Embryonic facial prominence (tissue), 1 donor: ENCODE results near the gene TRPC4.
A peak's percentile ranks its signal among the peaks of the same experiment; 100 is the strongest.

Source experiments
- DNase-seq: peaks from one replicate; pipeline ENCODE4 v3.0.0-alpha.2; 2016; ENCODE audit errors: extremely low spot score

TRPC4 gene

DNA sequence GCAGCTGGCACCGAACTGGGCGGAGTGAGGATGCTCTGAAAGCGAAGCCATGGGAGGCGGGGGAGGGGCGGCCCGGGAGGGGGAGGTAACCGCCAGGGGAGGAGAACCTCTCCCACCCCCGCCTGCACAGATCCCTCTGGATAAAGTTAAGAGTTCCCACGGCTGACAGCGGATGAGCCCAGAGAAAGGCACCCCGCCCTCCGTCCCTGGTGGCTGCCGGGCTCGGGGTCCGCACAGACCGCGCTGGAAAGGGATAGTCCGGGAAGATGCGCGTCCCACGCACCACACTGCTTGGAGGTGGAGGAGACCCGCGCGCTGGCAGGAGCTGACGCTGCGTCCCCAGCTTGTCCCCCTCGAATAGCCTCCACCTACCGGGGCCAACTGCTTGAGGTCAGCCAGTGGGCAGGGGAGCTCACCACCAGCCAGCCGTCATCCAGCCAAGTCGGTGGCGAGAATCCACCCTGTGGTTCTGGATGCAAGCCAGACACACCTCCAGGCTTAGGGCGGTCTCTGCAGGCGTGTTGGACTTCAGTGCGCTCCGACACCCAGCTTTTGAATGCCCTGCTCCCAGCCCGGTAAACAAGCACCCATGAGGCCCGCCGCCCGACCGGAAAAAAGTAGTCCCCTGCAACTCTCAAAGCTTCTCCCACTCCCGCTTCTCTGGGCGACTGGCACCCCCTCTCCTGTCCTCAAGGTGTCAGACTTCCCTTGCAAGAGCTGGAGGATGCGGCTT is at the start of gene TRPC4:
Gene TRPC4 (minus strand): TSS at position 17 of the 733 bp plus-strand sequence. CDS start 86,439 bp downstream, outside the sequence.
- peak; percentile 72 for DNase-seq

DNA sequence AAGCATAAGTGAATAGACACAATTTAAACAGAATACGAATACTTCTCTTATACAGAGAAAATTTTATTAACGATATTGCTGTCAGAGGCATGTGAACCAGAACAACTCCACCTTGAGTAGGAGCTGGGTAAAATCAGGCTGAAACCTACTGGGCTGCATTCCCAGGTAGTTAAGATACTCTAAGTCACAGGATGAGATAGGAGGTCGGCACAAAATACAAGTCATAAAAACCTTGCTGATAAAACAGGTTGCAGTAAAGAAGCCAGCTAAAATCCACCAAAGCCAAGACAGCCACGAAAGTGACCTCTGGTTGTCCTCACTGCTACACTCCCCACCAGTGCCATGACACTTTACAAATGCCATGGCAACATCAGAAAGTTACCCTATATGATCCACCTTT is 49.2 kb upstream of the TRPC4 start:
- no peak for DNase-seq

DNA sequence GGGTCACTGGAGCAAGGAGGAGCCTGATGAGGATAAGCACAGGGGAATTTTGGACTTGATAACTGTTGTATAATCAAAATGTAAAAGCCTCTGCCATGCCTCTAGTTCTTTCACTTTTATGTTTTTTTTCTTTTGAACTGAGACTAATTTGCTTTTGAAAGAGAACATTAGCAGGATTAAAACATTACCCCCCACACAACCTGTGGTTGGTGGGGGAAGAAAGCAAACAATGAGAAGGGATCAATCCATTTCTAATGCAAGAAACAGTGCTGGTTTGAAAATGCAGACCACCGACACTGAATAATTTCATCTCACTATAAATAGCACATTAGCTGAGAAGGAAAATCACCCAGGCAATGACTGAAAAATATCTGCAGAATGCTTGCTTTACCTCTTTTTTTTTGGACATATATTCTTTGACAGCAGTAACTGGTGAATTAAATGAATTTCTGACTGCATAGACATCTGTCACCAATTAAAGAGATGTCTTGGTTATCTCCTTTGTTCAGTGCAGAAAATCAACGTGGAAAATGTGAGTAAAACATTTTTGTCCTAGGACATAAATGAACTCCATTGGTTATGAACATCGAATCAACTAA is 48.6 kb upstream of the TRPC4 start:
- peak; percentile 7 for DNase-seq

DNA sequence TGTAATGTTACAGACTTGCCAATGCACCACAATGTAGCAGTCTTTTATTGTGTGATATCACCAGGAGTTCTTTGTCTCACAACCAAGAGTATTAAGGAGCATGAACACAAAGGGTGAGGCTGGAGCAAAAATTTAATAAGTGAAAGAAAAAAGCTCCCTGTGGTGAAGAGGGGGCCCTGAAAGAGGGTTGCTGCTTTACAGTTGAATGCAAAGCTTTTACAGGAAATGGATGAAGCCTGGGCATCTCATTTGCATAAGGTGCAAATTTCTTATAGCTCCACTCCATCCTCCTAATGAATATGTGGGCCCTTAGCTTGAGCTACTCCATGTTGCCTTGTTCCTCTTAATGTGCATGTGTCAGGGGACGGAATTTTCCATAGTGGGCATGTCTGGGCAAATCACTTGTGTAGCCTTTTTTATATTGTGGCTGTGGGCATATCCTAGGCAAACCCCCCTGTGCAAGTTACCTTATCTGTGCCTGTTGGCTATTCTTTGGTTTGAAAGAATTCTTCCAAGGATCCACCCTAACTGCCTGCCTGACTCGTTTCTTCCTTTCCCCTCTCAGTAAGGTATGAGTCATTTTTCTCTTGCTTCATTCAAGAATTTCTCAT is 45.3 kb upstream of the TRPC4 start:
- no peak for DNase-seq

DNA sequence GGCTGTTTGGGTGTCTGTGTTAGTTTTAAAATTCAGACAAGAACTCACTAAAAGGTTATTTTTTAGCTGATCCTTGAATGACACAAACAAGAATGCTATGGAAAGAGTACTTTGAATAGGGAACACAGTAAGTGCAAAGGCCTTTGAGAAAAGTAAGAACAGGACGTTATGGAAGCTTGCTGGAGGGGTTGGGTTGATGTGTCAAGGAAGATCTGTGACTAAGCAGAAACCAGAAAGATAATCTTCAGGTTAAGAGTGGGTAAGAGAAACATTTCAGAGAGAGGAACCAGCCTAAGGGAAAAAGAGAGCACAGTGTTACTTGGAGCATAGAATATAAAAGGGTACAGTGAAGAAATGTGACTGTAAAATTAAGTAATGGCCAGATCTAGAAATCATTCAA is 41.2 kb upstream of the TRPC4 start:
- no peak for DNase-seq

DNA sequence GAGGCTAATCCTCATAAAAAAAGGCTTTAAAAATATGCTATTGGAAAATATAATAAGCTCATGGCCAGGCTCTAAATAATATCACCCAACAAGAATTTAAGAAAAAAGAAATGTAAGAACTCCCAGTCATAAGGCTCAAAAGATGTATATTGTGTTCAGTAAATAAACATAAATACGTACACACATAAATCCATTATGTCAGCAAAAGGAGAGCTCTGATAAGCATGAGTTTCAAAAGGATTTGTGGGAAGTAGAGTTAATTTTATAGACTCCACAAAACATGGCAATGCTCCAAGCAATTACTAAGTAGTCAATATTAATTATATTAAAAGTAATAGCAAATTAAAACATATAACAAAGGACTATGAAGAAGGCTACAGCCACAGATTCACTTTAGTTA is 37.3 kb upstream of the TRPC4 start:
- no peak for DNase-seq

DNA sequence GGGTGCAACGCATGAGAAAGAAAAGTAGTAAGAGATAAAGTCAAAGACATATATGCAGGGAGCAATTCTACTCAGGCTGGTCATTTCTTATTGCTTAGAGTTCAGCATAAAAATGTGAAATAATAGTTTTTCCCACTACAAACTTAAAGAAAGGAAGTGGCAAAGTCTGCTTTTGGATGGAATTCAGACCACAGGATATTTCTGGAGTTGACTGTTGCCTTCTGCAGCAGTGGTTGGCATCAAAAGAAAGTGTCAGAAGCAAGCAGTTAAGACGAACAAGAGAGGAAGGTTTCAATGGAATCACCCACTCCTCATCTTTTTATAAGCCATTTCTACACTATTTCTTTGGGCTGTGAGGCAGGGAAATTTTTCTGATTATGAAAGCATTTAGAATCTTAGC is 36.2 kb upstream of the TRPC4 start:
- no peak for DNase-seq

DNA sequence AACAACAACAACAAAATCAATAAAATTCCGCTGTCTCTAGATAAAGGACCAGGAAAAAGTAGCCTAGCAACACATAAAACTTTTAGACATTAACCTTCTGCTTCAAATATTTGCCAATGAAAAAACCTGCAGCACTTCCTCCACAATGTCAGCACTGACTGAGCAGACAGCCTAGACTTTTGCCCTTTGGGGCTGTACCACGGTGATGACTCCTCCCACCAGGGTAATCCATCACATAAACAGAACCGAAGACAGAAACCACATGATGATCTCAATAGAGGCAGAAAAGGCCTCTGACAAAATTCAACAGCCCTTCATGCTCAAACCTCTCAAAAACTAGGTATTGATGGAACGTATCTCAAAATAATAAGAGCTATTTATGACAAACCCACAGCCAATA is 30.2 kb upstream of the TRPC4 start:
- DNase-seq = no peak

DNA sequence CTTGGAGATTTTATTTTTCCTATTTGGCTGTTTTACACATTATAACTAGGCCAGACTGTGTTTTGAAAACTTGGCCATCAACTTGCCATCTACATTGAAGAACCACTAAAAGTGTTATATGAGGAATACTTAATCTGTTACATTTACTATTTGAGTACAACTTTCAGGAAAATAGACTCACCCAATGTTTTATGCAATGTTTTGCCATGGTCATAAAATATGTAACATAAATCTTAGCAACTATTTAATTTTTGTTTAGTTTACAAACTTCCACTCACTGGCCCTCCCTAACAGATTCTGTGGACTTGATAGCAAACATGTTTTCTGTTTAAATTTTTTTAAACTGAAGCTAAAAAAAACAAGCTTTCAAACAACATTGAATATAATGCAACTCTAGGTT is 23.7 kb upstream of the TRPC4 start:
- DNase-seq = no peak

DNA sequence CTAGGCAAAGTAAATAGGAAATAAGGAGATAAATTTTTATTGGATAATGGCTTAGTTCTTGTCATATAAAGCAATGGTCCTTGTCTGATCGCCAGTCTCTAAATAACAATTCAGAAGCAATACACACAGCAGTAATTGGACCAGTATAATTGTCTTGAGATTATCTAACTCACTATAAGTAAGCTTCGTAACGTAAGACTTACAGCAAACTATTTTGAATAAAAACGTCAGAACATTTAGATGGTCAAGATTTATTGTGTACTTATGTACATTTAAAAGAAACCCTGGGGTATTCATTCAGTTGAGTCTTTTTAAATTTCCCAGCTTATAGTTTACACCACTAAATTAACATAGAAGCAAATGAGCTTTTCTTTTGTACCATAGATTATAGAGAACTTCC is 20.2 kb upstream of the TRPC4 start:
- DNase-seq = no peak

DNA sequence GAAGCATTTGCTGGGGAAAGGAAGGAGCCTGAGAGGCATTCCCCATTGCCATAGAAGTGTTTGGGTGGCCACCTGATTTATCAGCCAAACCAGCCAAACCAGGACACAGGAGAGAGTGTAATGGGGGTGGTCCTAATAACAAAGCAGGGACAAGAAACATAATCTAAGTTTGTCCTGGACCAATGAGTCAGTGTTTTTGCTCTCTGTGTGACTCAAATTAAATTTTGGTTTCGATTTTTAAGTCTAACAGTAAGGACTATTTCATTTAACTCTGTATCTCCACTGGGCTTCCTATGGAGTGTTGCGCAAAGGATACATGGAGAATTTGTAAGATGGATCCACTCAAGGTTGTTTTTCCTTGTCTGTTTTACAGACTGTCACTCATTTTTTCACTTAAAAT is 19.5 kb upstream of the TRPC4 start:
- DNase-seq = no peak

DNA sequence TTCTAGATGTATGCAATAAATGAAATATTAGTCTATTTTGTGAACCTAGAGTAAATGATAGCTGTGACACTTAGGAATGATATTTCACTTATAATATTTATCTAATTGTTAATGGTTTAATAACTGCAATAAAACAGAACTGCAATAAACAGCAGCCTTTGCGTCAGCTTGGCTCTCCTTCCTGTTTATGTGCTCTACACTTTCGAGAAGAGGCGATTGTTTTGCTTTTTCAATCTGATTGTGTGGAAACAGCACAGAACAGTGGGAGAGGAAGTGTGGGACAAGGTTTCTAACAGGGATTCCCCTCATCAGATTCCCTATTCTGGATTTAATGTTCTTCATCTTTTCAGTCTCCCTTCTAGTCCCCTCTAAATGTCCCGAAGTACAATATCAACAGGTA is 17.3 kb upstream of the TRPC4 start:
- DNase-seq = no peak

DNA sequence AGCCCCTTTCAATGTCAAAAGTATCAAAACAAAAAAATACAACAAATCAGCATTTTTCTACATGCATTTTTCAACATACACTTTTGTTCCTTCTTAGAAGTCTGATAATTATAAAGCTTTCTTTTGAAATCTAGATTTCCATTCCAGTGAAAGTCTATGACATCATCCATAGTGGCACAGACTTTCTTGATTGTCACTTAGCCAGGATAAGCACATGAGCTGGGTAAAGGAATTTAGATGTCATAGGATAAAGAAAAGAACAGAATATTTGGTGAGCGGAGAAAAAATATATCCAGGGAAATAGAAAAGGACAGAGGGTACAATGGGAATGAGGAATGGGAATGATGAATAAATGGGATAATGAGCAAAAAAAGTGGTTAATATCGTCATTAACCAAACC is 15.1 kb upstream of the TRPC4 start:
- DNase-seq = no peak

DNA sequence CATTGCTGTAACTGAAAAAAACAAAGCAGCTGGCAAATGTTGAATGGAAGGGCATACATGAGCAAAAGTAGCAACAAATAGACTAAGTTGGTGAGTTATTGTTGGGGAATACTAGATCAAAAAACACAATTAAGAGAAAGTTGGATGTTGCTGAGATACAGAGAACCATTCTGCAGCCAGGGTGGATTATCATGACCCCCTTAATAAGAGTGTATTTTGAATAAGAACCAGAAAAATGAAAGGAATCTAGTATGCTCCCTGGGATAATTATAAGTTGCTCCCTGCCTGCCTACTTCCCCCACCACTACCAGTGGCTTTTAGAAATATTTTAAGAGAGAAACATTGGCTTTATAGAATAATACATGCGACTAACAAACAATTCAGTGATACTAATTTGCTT is 14.5 kb upstream of the TRPC4 start:
- DNase-seq = no peak

DNA sequence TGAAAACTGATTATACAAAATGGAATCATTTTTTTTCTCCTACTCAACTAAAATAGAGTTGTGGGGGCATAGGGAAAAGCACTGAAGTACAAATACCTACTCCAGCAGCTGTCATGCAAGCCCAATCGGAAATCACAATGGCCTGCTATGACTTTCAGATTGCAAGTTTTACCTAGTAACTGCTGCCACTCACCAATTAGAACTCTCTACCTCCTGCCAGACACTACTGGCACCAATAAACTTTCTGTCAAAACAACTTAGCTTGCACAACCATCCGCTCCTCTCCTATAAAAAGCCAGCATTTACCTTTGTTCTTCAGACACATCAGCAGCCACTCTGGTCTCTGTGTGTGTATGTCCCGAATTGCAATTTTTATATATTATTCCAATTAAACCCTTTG is 9.3 kb upstream of the TRPC4 start:
- no peak for DNase-seq

DNA sequence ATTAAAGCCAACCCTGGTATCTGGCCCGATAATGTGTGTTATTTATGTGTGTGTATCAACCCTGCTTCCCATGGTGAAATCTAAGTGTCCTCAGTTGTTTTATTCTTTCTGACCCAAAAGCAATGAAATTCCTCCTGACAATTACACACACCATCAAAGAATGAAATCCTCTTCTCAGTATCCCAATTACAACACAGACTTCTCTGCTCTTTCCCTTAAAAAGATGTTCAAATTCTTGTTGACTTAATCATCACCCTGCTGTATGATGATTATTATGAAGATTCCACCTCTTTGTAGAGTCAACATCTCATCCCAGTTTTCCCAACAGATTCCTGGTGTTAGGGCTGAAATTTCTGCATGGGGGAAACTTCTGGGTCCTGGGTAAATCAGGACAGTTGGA is 8.9 kb upstream of the TRPC4 start:
- no peak for DNase-seq

DNA sequence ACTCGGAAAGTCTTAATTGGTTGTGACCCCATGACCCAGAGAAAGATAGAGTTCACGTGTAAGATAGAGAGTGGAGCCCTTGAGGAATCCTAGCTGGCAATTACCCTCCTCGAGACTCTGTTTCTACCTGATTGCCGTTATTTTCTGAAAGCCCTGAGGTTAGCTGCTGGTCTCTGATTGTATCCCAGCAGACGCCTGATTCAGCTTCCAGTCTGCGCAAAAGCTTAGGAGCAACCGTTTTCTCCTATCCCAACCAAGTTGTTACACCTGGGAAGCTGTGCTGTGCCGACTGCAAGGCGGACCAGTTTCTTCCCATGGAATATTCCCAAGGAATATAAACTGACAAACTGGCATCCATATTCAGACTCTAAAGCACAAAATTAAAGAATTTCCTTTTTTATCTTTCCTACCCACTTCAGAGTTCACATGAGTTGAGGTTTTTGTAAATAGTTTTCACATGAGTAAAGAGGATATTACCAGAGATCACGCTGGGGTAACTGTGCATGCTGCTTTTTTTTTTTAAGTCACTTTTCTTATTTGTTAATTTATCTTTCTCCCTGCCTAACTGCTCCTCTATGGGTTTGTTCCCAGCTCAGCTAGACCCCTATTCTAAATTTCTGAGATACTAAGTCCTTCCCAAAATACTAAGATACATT is 1.5 kb upstream of the TRPC4 start:
- DNase-seq = no peak

DNA sequence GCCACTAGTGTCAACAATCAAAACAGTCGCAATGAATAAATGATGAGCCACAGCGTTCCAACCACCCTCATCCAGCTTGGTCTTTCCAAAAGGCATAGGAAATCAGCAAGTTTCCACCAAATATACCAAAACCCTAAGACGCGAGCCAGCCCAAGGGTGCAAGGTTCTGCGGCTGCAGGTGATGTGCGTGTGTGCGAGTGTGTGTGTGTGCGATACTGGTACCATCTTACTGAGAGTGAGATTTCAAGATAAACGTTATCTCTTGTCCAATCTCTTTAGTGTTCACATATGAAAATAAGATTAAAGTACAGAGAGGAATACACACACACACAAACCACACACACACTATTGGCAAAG is 895 bp upstream of the TRPC4 start:
- DNase-seq = no peak

DNA sequence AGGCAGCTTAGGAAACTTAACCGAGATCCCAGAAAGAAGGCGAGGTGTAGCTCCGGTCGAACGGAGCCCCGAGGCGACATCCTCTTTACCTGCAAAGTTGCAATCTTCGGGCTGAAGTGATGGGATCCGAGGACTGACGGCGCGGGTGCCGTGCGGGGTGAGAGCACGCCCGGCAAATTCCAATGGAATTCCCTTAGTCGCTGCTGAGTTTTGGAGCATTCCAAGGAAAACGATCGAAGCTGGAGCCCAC is 141 bp downstream of the TRPC4 start:
- no peak for DNase-seq

DNA sequence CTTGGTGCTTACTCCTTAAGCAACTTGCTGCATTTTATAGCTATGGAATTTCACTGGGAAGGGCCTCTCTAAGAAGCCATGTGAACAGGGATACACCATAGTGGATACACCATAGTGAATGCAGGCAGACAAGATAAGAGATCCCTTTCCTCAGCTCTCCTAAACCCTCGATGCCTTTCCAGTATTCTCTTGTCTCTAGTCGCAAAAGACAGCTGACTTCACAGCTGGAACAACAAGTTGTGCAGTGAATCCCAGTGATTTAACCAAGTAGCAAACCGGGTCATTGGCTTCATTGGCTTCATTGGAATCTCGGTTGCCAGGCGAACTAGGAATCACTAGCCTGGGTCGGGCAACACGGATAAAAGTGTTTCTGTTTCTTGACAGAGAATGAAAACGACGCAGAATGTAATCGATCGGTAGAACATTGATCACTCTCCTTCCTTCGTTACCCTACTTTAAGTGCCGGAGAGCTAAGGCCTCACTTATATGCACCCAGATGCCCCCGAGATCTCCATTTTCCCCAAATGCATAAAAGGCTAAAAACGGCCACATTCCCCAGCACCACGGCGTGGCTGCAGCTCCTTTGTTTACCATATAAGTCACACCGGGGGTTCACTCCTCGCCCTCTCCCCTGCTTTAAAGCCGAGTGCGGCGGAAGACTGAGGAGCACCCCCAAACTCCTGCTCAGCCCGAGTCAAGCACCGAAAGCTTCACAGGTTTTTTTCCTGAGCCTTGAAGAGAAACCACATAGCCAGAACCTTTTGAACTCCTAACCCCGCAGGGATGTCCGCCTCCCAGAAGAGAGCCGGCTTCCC is 674 bp downstream of the TRPC4 start:
- no peak for DNase-seq

DNA sequence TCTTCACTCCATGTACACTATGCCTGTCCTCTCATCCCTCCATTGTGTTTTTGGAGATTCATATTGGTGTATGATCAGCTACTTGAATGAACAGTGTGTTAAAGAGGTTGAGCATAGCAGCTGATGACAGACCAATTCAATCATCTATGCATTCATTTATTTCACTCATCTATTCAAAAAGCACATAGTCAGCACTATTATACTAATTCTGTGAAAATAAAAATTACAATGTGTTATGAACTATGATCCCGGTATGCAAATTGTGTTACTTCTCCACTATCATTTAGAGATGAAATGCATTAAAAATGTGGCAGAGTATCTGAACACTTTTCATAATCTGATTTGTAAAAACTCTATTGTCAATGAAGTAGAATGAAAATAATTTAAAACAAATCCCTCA is 5.9 kb downstream of the TRPC4 start:
- no peak for DNase-seq

DNA sequence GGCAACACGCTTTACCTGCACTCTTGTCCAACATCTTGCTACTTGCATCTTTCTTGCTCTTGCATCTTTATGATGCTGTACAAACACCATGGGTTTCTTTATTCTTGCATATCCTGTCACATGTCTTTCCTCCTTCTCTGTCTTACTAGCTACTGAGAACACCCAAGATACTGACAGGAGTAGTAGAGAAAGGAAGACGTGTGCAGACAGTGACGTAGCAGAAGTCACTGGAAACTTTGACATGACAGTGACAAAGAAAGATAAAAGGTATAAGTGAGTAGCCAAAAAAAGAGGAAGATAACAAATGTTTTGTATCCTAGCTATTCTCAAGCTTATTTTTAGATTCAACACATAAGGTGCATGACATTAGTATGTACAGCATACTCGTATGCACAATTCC is 34.2 kb downstream of the TRPC4 start:
- no peak for DNase-seq

DNA sequence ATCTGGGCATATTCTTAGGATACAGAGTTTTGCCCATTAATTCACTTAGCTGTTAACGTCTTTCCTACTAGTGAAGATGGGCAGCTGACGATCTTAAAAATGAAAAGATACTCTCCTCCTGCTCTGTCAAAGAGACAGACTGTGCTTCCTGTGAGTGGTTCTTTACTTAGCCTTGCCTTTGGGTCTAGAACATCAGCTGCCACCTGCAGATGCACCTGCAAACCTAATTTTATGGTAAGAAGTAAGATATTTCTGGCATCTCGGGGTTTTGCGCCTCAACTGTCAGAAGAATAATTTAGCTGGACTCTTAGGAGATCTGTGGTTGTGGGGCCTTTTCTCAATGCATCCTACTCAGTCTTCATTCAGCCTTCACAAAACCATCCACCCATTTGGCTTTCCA is 36.2 kb downstream of the TRPC4 start:
- no peak for DNase-seq
